HFFc6 (cell line): Measurements from ENCODE around the gene CSNK1G1. TPM values are rescaled to one million over a fixed set of nuclear protein-coding genes. Genes with fewer than 3 reads are reported as not detected.

Source experiments
- DNase-seq: peaks from one replicate; pipeline ENCODE4 v3.0.0-alpha.2; 2018
- H3K27ac Mint-ChIP-seq: 2 replicates; pipeline ENCODE4 v1.8.0; 2020; ENCODE audit warnings: mild to moderate bottlenecking, mixed read lengths
- H3K27me3 Mint-ChIP-seq: 2 replicates; pipeline ENCODE4 v1.8.0; 2021; ENCODE audit warnings: mild to moderate bottlenecking, moderate library complexity, mixed read lengths; ENCODE audit not compliant: insufficient read depth
- H3K36me3 Mint-ChIP-seq: 2 replicates; pipeline ENCODE4 v1.8.0; 2021; ENCODE audit warnings: low read depth, mixed read lengths
- H3K4me1 Mint-ChIP-seq: 2 replicates; pipeline ENCODE4 v1.8.0; 2020; ENCODE audit warnings: low read depth, mixed read lengths
- H3K4me3 Mint-ChIP-seq: 2 replicates; pipeline ENCODE4 v1.8.0; 2020; ENCODE audit warnings: mild to moderate bottlenecking, moderate library complexity, mixed read lengths
- H3K9me3 Mint-ChIP-seq: 2 replicates; pipeline ENCODE4 v1.8.0; 2020; ENCODE audit warnings: mild to moderate bottlenecking, mixed read lengths
- total RNA-seq, 6 experiments: library from RNA; stranded (reverse); fragmentation: NEBNext Ultra II Directional; extraction: Animal tissue kit (Norgen Biotek cat#: 25700); gene quantifications; 2 replicates in 1 of 6; 3 replicates in 5 of 6; pipeline ENCODE4 v1.2.3, GENCODE V29; 2021
- TF ChIP-seq, protein P1 (sequence below): fragments of 200-600 bp; sonication (generic); IDR thresholded peaks from 2 replicates; pipeline ENCODE4 v1.5.0; 2021; ENCODE audit warnings: antibody characterized with exemption, mild to moderate bottlenecking

The CSNK1G1 gene
- total RNA-seq, 6 experiments from 2014 or later = 16.4 to 20.5 (median 18.6) TPM

DNA sequence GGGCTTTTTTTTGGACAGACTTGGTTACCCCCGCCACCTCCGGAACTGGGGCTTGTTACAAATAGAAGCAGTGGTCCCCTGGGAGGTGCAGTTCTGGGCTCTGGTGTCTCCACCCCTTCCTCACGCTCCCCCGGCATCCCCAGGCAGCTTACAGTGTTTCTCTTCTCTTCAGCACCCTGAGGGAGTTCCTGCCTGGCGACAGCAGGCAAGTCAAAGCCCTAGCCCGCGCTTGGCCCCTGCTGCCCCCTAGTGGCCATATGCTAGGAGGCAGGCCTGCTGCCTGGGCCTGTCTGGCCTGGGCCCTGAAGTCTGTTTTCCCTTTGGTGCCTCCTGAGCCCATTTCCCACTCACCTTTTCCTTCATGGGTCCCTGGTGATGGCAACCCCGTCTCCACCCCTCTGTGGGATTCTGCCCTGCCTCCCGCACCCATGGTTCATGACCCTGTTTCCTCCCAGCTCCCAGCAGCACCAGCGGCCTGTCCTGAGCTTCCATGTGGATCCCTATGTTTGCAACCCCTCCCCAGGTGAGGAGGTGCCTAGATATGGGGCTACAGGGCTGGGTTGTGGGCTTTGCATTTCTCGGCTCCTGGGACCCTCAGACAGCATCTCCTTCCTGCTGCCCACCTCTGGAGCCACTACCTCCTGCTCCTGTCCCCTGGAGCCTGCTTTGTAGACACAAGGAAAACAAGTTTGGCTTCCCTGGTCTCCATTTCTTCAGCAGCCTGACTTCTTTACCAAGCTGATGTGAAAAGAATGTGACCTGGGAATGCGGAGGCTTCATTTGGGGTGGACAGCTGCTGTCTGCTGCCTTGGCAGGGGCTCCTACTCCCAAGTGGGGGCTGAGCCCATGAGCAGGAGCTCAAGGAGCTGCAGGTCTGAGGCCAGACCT, 202.2 kb downstream of the CSNK1G1 start:
- H3K9me3 Mint-ChIP-seq = no peaks in the 10 kb centered on the region
- H3K4me3 Mint-ChIP-seq = peak overlapping the region; percentile 52
- peaks cover 24% of the 10 kb centered on the region for H3K4me1 Mint-ChIP-seq
- TF ChIP-seq, protein P1, sequence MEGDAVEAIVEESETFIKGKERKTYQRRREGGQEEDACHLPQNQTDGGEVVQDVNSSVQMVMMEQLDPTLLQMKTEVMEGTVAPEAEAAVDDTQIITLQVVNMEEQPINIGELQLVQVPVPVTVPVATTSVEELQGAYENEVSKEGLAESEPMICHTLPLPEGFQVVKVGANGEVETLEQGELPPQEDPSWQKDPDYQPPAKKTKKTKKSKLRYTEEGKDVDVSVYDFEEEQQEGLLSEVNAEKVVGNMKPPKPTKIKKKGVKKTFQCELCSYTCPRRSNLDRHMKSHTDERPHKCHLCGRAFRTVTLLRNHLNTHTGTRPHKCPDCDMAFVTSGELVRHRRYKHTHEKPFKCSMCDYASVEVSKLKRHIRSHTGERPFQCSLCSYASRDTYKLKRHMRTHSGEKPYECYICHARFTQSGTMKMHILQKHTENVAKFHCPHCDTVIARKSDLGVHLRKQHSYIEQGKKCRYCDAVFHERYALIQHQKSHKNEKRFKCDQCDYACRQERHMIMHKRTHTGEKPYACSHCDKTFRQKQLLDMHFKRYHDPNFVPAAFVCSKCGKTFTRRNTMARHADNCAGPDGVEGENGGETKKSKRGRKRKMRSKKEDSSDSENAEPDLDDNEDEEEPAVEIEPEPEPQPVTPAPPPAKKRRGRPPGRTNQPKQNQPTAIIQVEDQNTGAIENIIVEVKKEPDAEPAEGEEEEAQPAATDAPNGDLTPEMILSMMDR = peak; percentile 99
- H3K27ac Mint-ChIP-seq = peak overlapping the region; percentile 60
- peaks cover 20% of the 10 kb centered on the region for H3K36me3 Mint-ChIP-seq
- peaks cover 17% of the 10 kb centered on the region for H3K27me3 Mint-ChIP-seq
- DNase-seq = peak; percentile 80

- no peak overlapping the region for H3K27ac Mint-ChIP-seq
- peaks cover 14% of the 10 kb centered on the region for H3K4me1 Mint-ChIP-seq
- no peak overlapping the region for H3K4me3 Mint-ChIP-seq
- TF ChIP-seq, protein P1 = no peak
- no peak for DNase-seq
- no peaks in the 10 kb centered on the region for H3K9me3 Mint-ChIP-seq
- peaks cover 10% of the 10 kb centered on the region for H3K36me3 Mint-ChIP-seq
- peaks cover 17% of the 10 kb centered on the region for H3K27me3 Mint-ChIP-seq
Measured at GRCh38 chr15:64152507-64153387, 203.2 kb downstream of the CSNK1G1 start.

DNA sequence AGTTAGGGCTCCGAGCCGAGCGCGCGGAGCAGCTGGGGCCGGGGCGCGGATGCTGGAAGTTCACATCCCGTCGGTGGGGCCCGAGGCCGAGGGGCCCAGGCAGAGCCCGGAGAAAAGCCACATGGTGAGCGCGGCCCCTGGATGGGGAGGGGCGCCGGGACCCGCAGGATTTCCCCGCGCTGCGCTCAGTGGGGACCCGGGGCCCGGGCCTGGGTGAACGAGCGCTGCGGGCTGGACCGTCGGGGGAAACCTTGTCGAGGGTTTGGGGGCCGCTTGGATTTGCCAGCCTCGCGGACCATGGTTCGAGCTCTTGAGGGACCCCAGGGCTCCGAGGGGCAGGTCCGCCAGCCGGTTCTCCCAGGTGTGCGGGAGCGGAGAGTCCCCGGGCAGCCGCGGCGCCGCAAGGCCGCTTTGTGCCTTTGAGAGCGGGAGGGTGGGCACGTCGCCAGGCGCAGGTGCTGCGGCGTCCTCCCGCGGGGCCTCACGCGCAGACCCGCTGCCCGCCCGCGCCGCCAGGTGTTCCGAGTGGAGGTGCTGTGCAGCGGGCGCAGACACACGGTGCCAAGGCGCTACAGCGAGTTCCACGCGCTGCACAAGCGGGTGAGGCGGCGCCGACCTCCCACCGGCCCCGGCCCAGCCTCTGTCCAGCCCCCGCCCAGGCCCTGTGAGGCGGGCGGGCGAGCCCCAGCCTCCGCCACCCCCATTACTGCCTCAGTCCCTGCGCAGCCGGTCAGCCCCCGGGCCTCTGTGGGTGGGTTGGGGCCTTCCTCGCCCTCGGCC, 204.1 kb downstream of the CSNK1G1 start, which contains the start of gene SNX22:
TSS of gene SNX22 (plus strand) at position 5 of the 780 bp plus-strand sequence. CDS start at position 50, 45 bp downstream.
- TF ChIP-seq, protein P1 = no peak
- Mint-ChIP-seq H3K9me3 (no peaks in the 10 kb centered on the region), H3K4me3 (peak within 1 kb of the TSS; percentile 36), H3K27ac (no peak within 1 kb of the TSS), H3K36me3 (peaks cover 9% of the 10 kb centered on the region; the same call in 1 of the 2 replicates), H3K27me3 (peaks cover 17% of the 10 kb centered on the region), H3K4me1 (peaks cover 14% of the 10 kb centered on the region)
- no peak for DNase-seq

DNA sequence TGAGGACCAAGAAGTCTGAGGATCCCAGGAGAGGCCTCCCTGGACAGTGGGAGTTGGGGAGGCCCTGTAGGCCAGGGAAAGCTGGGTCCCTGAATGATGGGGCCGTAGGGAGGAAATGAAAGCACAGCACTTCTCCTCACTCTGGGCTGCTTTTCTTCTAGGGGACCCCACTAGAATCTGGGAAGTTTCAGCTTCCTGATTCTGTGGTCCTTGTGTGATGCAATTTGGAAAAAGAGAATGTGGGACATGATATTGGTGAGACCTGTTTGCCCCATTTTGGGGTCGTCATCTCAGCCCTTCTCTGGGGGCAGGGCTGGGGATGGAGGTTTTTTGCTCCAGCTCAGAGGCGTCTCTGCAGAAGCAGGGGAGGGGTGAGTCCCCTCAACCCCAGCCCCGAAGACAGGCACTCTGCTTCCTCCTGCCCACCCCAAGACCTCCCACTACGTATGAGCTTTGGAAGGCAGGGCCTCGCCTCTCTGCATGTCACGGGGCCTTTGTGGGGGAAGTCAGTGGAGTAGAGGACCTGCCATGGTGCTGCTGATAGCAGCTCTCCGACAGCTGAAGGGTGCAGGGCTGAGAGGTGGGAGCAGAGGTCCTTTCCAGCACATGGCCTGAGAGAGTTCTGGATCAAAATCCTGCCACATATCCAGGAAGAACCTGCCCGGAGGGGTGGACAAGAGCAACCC, 205.9 kb downstream of the CSNK1G1 start:
- Mint-ChIP-seq H3K9me3 (no peaks in the 10 kb centered on the region), H3K36me3 (peaks cover 4% of the 10 kb centered on the region; the same call in 1 of the 2 replicates), H3K4me1 (peaks cover 14% of the 10 kb centered on the region), H3K27ac (no peak overlapping the region; the same call in 1 of the 2 replicates), H3K4me3 (no peak overlapping the region), H3K27me3 (peaks cover 12% of the 10 kb centered on the region)
- DNase-seq = no peak
- TF ChIP-seq, protein P1 = no peak
